ENCODE measurements around the gene SYVN1.

Gene SYVN1

DNA sequence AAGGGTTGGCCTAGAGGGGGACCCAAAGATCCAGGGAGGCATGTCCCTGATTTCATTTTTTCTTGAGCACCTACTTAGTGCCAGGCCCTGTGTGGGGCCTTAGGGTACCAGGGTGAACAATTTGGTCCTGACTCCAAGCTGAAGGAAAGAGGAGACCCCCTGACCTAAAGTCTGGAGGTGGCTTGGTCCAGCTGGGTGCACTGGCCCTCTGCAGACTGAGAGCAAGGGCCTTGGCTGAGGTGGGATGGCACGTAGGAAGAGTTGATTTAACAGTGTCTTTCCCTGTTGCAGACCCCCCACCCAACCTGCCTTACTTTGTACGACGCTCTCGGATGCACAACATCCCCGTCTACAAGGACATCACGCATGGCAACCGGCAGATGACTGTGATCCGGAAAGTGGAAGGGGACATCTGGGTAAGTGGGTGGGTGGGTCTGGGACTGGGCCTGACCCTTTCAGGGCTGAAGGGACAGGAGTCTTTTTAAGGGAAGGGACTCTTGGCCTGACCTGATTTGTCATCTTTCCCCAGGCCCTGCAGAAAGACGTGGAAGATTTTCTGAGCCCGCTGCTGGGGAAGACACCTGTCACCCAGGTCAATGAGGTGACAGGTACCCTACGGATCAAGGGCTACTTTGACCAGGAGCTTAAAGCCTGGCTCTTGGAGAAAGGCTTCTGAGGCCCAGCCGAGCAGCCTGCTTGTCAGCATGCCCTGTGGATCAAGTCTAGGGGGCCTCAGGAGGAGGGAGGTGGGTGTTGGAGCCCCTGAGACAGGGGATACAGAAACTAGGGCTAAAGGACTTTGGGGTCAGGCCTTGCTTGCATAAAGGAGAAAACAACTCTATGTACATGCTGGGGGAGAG, 8.9 kb downstream of the SYVN1 start:
- POLR2A ChIA-PET, result interaction anchor here (1.0 to 1.5 kb wide), 3 partner anchors 10 to 281 kb away, joined by 3 to 5 read pairs (median 3); partner anchors contain the start of genes CDC42BPG and TM7SF2
- Histone ChIP-seq H3K4me1 (ENCODE audit: control insufficient read depth, insufficient read depth, low read length) (peaks cover 3% of the 10 kb centered on the region; the same call in 1 of the 2 replicates), H3K36me3 (ENCODE audit: control insufficient read depth in 2 of 2, insufficient read depth in 1 of 2, low read length in 2 of 2) (peaks cover 0 to 79% of the 10 kb centered on the region in 2 experiments; a peak in 2 of 3 replicates), H3K4me3 (ENCODE audit: low read depth, low read length) (no peak overlapping the region), H3K9me3 (ENCODE audit: control insufficient read depth, insufficient read depth, low read depth, low read length) (no peaks in the 10 kb centered on the region), H3K27ac (ENCODE audit: extremely low read depth, low read depth, low read length) (no peak overlapping the region)
- TF ChIP-seq ZNF664 (tag by site-specific recombination; IDR thresholded peaks at IDR 0.05) (peak; percentile 81), ZNF416 (tag by site-specific recombination; IDR thresholded peaks at IDR 0.05) (no peak), ZIC2 (tag by site-specific recombination; IDR thresholded peaks at IDR 0.05) (no peak), MEIS1 (CRISPR knock-in tag; IDR thresholded peaks at IDR 0.05; ENCODE audit: borderline replicate concordance) (no peak), ZNF146 (tag by site-specific recombination; IDR thresholded peaks at IDR 0.05) (no peak)
- TF ChIP-seq, protein P1, sequence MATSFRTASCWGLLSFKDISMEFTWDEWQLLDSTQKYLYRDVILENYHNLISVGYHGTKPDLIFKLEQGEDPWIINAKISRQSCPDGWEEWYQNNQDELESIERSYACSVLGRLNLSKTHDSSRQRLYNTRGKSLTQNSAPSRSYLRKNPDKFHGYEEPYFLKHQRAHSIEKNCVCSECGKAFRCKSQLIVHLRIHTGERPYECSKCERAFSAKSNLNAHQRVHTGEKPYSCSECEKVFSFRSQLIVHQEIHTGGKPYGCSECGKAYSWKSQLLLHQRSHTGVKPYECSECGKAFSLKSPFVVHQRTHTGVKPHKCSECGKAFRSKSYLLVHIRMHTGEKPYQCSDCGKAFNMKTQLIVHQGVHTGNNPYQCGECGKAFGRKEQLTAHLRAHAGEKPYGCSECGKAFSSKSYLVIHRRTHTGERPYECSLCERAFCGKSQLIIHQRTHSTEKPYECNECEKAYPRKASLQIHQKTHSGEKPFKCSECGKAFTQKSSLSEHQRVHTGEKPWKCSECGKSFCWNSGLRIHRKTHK (tag by site-specific recombination; IDR thresholded peaks at IDR 0.05), result no peak
- TF ChIP-seq, protein P2, sequence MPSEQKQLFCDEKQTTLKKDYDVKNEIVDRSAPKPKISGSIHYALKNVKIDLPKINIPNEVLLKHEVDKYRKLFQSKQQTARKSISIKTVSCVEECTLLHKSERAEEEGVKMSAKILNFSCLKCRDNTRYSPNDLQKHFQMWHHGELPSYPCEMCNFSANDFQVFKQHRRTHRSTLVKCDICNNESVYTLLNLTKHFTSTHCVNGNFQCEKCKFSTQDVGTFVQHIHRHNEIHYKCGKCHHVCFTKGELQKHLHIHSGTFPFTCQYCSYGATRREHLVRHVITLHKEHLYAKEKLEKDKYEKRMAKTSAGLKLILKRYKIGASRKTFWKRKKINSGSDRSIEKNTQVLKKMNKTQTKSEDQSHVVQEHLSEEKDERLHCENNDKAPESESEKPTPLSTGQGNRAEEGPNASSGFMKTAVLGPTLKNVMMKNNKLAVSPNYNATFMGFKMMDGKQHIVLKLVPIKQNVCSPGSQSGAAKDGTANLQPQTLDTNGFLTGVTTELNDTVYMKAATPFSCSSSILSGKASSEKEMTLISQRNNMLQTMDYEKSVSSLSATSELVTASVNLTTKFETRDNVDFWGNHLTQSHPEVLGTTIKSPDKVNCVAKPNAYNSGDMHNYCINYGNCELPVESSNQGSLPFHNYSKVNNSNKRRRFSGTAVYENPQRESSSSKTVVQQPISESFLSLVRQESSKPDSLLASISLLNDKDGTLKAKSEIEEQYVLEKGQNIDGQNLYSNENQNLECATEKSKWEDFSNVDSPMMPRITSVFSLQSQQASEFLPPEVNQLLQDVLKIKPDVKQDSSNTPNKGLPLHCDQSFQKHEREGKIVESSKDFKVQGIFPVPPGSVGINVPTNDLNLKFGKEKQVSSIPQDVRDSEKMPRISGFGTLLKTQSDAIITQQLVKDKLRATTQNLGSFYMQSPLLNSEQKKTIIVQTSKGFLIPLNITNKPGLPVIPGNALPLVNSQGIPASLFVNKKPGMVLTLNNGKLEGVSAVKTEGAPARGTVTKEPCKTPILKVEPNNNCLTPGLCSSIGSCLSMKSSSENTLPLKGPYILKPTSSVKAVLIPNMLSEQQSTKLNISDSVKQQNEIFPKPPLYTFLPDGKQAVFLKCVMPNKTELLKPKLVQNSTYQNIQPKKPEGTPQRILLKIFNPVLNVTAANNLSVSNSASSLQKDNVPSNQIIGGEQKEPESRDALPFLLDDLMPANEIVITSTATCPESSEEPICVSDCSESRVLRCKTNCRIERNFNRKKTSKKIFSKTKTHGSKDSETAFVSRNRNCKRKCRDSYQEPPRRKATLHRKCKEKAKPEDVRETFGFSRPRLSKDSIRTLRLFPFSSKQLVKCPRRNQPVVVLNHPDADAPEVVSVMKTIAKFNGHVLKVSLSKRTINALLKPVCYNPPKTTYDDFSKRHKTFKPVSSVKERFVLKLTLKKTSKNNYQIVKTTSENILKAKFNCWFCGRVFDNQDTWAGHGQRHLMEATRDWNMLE (tag by site-specific recombination; conservative IDR thresholded peaks at IDR 0.05; ENCODE audit: low read depth), result no peak
- CTCF ChIA-PET, result interaction anchor here (1.6 kb wide), 1 partner anchor 15 kb away, joined by 7 read pairs; no protein-coding TSS in a partner anchor

DNA sequence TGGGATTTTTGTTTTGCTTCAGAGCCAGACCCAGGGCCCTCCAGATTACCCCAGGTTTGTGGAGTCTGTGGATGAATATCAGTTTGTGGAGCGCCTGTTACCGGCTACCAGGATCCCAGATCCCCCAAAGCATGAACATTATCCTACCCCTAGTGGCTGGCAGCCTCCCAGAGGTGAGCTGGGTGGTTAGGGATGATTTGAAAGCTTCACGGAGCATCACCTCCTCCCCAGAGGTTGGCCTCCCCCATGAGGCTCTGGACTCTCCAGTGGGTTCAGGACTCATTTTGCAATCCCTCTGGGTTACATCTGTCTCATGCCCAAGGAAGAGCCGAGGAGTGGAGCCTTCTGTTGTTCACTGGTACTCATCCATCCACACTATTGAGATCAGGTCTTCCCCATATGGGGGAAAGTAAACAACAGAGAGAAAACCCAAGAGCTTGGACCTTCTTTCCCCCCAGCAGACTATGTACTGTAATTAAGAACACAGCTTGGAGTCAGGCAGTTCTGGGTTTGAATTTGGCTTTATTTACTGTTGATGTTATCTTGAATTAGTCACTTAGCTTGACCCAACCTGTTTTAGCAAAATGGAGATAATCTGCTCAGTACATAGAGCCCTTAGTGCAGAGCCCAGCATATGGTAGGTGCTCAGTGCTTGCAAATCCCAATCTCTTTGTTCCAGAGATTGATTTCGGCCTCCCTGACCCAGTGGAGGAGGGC, 9.7 kb downstream of the SYVN1 start:
- H3K4me1 ChIP-seq (ENCODE audit: control insufficient read depth, insufficient read depth, low read length), result peaks cover 3% of the 10 kb centered on the region; the same call in 1 of the 2 replicates
- POLR2A ChIA-PET, result interaction anchor here (1.3 to 1.5 kb wide), 2 partner anchors 11 to 280 kb away, joined by 3 to 5 read pairs; partner anchors contain the start of gene CDC42BPG
- H3K27ac ChIP-seq (ENCODE audit: extremely low read depth, low read depth, low read length), result no peak overlapping the region
- H3K4me3 ChIP-seq (ENCODE audit: low read depth, low read length), result no peak overlapping the region
- CTCF ChIA-PET, result interaction anchor here (1.6 kb wide), 1 partner anchor 14 kb away, joined by 7 read pairs; no protein-coding TSS in a partner anchor
- peaks cover 0 to 79% of the 10 kb centered on the region in 2 experiments; a peak in 2 of 3 replicates for H3K36me3 ChIP-seq (ENCODE audit: control insufficient read depth in 2 of 2, insufficient read depth in 1 of 2, low read length in 2 of 2)
- H3K9me3 ChIP-seq (ENCODE audit: control insufficient read depth, insufficient read depth, low read depth, low read length), result no peaks in the 10 kb centered on the region
- TF ChIP-seq, protein P3, sequence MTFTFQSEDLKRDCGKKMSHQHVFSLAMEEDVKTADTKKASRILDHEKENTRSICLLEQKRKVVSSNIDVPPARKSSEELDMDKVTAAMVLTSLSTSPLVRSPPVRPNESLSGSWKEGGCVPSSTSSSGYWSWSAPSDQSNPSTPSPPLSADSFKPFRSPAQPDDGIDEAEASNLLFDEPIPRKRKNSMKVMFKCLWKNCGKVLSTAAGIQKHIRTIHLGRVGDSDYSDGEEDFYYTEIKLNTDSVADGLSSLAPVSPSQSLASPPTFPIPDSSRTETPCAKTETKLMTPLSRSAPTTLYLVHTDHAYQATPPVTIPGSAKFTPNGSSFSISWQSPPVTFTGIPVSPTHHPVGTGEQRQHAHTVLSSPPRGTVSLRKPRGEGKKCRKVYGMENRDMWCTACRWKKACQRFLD (tag by site-specific recombination; IDR thresholded peaks at IDR 0.05), result no peak
- TF ChIP-seq ZNF16 (tag by site-specific recombination; IDR thresholded peaks at IDR 0.05; ENCODE audit: low read depth), result no peak
- TF ChIP-seq GLIS1 (tag by site-specific recombination; IDR thresholded peaks at IDR 0.05), result peak; percentile 83
- no peak for TF ChIP-seq ZNF341 (tag by site-specific recombination; IDR thresholded peaks at IDR 0.05; ENCODE audit: low read depth)

All from HEK293 (cell line).